PC-9 (cell line): ENCODE results near the gene DET1.

Experiments
- CTCF ChIP-seq: fragments of 200-600 bp; sonication (generic); conservative IDR thresholded peaks from 2 replicates; pipeline ENCODE4 v1.6.1; 2017; ENCODE audit warnings: mixed run types, antibody characterized with exemption, mild to moderate bottlenecking, moderate library complexity
- EZH2 ChIP-seq: fragments of 200-600 bp; sonication (generic); IDR thresholded peaks from 2 replicates; pipeline ENCODE4 v1.8.0; 2017; ENCODE audit warnings: antibody characterized with exemption, low read depth

DNA sequence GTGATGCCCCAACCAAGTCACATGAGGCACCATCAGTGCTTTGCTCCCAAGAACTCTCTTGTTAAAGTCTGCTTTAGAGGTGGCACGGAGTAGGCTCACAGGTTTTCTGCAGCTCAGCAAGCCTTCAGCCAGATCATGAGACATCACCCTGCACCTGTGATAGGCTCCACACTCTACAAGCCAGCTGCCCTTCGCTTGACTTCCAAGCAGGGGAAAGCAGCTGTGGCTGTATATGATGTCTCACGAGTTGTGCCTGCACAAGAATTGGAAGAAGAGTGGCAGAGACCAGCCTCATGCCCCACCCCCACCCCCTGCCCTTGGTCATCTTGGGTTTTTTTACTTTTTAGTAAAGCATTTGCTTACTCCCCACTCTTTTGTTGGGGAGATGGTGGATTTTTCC is 56.4 kb downstream of the DET1 start:
- no peak for TF ChIP-seq CTCF
- no peak for TF ChIP-seq EZH2
